Osteoblast (primary cell): ENCODE measurements around the gene CD44. TPM values are rescaled to one million over a fixed set of nuclear protein-coding genes. Genes with fewer than 3 reads are reported as not detected.
A peak's percentile ranks its signal among the peaks of the same experiment; 100 is the strongest.

Experiments used
- DNase-seq: peaks from one replicate; pipeline ENCODE4 v3.0.0; 2011; ENCODE audit warnings: low spot score, mixed read lengths; ENCODE audit not compliant: insufficient read length; ENCODE audit errors: missing footprints
- H2AFZ ChIP-seq: 2 replicates; pipeline ENCODE4 v1.6.0; 2011; ENCODE audit warnings: mild to moderate bottlenecking, low read length
- H3K27ac ChIP-seq: 2 replicates; pipeline ENCODE4 v1.5.1; 2011; ENCODE audit warnings: mild to moderate bottlenecking, low read depth, low read length, moderate library complexity
- H3K27me3 ChIP-seq: 2 replicates; pipeline ENCODE4 v1.6.0; 2012; ENCODE audit warnings: mild to moderate bottlenecking, control low read depth, inconsistent platforms, low read length, moderate library complexity; ENCODE audit not compliant: insufficient read depth
- H3K36me3 ChIP-seq: 2 replicates; pipeline ENCODE4 v1.5.1; 2011; ENCODE audit warnings: mild to moderate bottlenecking, low read length, control low read depth, moderate library complexity; ENCODE audit not compliant: insufficient read depth
- H3K4me1 ChIP-seq: 2 replicates; pipeline ENCODE4 v1.5.1; 2011; ENCODE audit warnings: mild to moderate bottlenecking, low read length, control low read depth, moderate library complexity; ENCODE audit not compliant: insufficient read depth
- H3K4me2 ChIP-seq: 2 replicates; pipeline ENCODE4 v1.6.0; 2011; ENCODE audit warnings: mild to moderate bottlenecking, low read length; ENCODE audit not compliant: insufficient read depth
- H3K4me3 ChIP-seq: fragments of 200-600 bp; sonication (generic); 3 replicates; pipeline ENCODE4 v1.5.1; 2012; ENCODE audit warnings: mild to moderate bottlenecking, low read length, inconsistent platforms; ENCODE audit not compliant: insufficient read depth
- H3K79me2 ChIP-seq: 2 replicates; pipeline ENCODE4 v1.6.0; 2012; ENCODE audit warnings: mild to moderate bottlenecking, low read length, control low read depth, inconsistent platforms; ENCODE audit not compliant: insufficient read depth
- H3K9me3 ChIP-seq: 2 replicates; pipeline ENCODE4 v1.5.1; 2011; ENCODE audit warnings: low read depth, low read length, control low read depth
- H4K20me1 ChIP-seq: 2 replicates; pipeline ENCODE4 v1.6.0; 2012; ENCODE audit warnings: mild to moderate bottlenecking, low read length, control low read depth; ENCODE audit not compliant: insufficient read depth
- CTCF ChIP-seq: IDR thresholded peaks from 2 replicates; pipeline ENCODE4 v1.5.1; 2011; ENCODE audit warnings: mild to moderate bottlenecking, low read depth, low read length, moderate library complexity; ENCODE audit errors: extremely low read depth
- total RNA-seq: library from RNA; depleted of rRNA; stranded (reverse); fragments of >200 nt; gene quantifications from 2 replicates; pipeline ENCODE4 v1.2.3, GENCODE V29; 2012

Gene CD44
- total RNA-seq, 1 donor = 238 TPM

GRCh38 chr11:35272391-35272902 is 133.5 kb downstream of the CD44 start:
- Histone ChIP-seq H3K27ac (no peak overlapping the region), H3K4me1 (peaks cover 22% of the 10 kb centered on the region), H3K4me3 (no peak overlapping the region), H2AFZ (no peak overlapping the region), H3K4me2 (no peak overlapping the region), H4K20me1 (no peaks in the 10 kb centered on the region), H3K36me3 (no peaks in the 10 kb centered on the region), H3K79me2 (no peaks in the 10 kb centered on the region), H3K9me3 (no peaks in the 10 kb centered on the region), H3K27me3 (no peaks in the 10 kb centered on the region)
- TF ChIP-seq CTCF = no peak
- DNase-seq = no peak

- no peaks in the 10 kb centered on the region for H3K79me2 ChIP-seq
- H3K27ac ChIP-seq = no peak overlapping the region
- no peak overlapping the region for H3K4me3 ChIP-seq
- H4K20me1 ChIP-seq = no peaks in the 10 kb centered on the region
- H3K36me3 ChIP-seq = no peaks in the 10 kb centered on the region
- no peak for DNase-seq
- TF ChIP-seq CTCF = no peak
- H2AFZ ChIP-seq = peak overlapping the region; percentile 28
- H3K4me1 ChIP-seq = peaks cover 15% of the 10 kb centered on the region
- peak overlapping the region; percentile 36 for H3K4me2 ChIP-seq
- H3K9me3 ChIP-seq = no peaks in the 10 kb centered on the region
- no peaks in the 10 kb centered on the region for H3K27me3 ChIP-seq
Measured at GRCh38 chr11:35274909-35275785, 136.2 kb downstream of the CD44 start.

GRCh38 chr11:35275786-35276170 is 136.8 kb downstream of the CD44 start:
- Histone ChIP-seq H3K9me3 (no peaks in the 10 kb centered on the region), H3K4me3 (no peak overlapping the region), H4K20me1 (no peaks in the 10 kb centered on the region), H3K79me2 (no peaks in the 10 kb centered on the region), H3K4me1 (peaks cover 15% of the 10 kb centered on the region), H3K36me3 (no peaks in the 10 kb centered on the region), H3K27ac (no peak overlapping the region), H3K4me2 (peak overlapping the region; percentile 36), H2AFZ (no peak overlapping the region), H3K27me3 (no peaks in the 10 kb centered on the region)
- TF ChIP-seq CTCF = no peak
- no peak for DNase-seq

DNA sequence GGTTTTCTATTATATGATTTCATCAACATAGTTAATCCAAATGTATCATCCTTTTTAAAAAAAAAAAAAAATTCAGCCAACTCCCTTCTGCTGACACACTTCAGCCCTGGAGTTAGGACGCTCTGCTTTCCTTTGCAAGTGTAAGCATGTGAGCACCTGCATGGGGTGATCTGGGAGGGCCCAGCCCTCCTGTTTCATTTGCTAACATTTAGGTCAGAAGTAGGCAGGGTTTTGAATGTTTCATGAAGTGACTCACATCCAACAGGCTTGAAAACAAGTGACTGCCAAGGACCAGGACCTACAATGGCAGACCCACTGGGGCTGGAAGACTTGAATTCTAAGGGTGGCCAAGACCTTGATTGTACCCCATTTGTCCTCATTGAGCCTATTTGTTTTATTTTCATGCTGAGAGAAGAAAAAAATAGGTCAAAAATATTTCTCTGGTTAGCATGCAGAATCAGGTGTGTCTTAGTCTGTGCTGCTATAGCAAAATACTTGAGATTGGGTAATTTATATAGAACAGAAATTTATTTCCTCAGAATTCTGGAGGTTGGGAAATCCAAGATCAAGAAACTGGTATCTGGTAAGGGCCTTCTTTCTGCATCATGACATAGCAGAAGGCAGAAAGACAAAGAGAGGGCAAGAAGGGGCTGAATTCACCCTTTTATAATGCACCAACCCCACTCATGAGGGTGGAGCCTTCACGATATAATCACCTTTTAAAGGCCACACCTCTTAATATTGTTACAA is 137.6 kb downstream of the CD44 start:
- no peak overlapping the region for H3K27ac ChIP-seq
- DNase-seq = no peak

More for the DNA sequence above, 137.6 kb downstream of the CD44 start:
- no peak overlapping the region for H2AFZ ChIP-seq
- no peaks in the 10 kb centered on the region for H3K36me3 ChIP-seq
- peaks cover 15% of the 10 kb centered on the region for H3K4me1 ChIP-seq
- no peak overlapping the region for H3K4me3 ChIP-seq
- H4K20me1 ChIP-seq = no peaks in the 10 kb centered on the region
- no peak for TF ChIP-seq CTCF
- H3K27me3 ChIP-seq = no peaks in the 10 kb centered on the region
- H3K4me2 ChIP-seq = no peak overlapping the region
- H3K9me3 ChIP-seq = no peaks in the 10 kb centered on the region
- H3K79me2 ChIP-seq = no peaks in the 10 kb centered on the region
